IPS-18c (cell line): Measurements from ENCODE around the gene ZNF605.

Source experiments
- H3K4me3 ChIP-seq: 2 replicates; pipeline ENCODE4 v1.7.0; 2013; ENCODE audit warnings: low read depth, mild to moderate bottlenecking, low read length, moderate library complexity; ENCODE audit not compliant: insufficient read depth
- H3K9me3 ChIP-seq: one replicate; pipeline ENCODE4 v1.6.1; 2013; ENCODE audit warnings: mild to moderate bottlenecking, low read length, moderate library complexity; ENCODE audit not compliant: control insufficient read depth, insufficient read depth

ZNF605 gene

DNA sequence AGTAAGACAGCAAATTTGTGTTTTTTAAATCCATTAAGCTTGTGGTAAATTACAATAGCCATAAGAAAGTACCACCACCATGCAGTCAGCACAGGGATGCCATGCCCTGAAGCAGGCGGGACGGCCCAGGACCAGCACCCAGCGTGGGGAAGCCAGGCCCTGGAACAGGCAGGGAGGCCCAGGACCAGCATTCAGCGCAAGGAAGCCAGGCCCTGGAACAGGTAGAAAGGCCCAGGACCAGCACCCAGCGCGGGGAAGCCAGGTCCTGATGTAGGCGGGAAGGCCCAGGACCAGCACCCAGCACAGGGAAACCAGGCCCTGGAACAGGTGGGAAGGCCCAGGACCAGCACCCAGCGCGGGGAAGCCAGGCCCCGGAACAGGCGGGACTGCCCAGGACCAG, 81.9 kb downstream of the ZNF605 start:
- Histone ChIP-seq H3K9me3 (no peaks in the 10 kb centered on the region), H3K4me3 (no peak overlapping the region)

DNA sequence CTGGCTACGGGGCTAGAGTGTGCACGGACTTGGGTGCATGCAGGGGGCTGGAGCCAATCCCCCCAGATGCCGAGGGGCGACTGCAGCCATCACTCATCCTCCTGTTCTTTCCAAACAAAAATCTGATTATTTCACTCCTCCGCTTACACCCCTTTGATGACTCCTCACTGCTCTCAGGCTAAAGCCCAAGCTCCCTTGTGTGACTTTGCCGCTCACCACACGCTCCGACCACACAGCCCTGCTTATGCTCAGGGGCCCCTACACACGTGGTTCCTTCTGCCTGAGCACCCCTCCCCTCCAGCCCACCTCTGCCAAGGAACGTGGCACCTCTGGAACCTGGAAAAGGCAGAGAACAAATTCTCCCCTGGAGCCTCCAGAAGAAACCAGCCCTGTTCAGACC, 82.4 kb downstream of the ZNF605 start:
- no peak overlapping the region for H3K4me3 ChIP-seq
- H3K9me3 ChIP-seq, result no peaks in the 10 kb centered on the region

DNA sequence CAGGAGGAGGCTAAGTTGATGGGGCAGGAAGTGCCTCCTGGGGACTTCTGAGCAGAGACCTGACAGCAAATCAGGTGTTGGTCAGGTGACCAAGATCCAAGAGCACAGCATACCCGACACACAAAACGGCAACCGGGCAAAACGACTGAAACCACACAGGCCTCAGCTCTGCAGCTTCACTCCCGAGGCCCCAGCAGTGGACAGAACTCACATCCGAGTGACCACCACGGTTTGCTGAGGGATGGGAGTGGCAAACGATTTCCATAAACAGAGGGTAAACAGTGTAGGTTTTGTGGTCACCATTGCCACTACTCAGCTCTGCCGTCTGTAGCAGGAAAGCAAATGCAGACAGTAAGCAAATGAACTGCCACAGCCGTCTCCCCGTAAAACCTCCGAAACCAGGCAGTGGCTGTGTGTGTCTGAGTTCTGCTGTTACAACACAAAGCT, 83.1 kb downstream of the ZNF605 start:
- no peak overlapping the region for H3K4me3 ChIP-seq
- no peaks in the 10 kb centered on the region for H3K9me3 ChIP-seq

DNA sequence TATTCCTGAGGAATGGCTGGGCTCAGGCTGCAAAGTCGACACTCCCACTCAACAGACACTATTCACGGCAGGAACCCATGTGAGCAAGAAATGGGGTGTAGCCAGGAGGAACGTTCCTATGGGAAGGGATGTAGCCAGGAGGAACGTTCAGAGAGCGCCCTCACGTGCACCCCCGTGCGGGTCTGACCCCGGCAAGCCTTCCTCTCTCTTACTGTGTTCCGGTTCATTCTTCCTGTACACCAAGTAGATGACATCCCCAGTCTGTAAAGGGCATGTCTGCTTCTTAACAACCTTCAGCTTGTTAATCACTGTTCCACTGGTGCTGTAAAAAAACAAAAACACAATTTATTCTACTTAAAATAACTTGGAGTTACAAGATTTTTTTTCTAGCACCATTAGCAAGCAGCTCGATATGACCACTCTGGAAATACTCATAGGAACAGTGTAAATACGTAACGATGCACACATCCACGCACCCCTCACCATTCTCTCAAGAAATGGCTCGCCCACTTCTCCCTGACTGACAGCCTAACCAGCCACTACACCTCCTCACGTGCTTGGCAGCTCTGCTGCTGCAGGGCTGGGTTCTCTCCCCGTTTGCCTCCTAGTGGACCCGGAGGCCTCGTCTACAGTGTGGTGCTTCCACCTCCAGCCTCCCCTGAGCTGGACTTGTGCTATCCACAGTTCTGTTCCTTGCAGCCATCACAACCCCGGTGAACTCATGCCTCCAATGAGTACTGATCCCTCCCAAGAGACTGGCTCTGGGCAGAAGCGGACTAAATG, 83.8 kb downstream of the ZNF605 start:
- no peak overlapping the region for H3K4me3 ChIP-seq
- no peaks in the 10 kb centered on the region for H3K9me3 ChIP-seq

DNA sequence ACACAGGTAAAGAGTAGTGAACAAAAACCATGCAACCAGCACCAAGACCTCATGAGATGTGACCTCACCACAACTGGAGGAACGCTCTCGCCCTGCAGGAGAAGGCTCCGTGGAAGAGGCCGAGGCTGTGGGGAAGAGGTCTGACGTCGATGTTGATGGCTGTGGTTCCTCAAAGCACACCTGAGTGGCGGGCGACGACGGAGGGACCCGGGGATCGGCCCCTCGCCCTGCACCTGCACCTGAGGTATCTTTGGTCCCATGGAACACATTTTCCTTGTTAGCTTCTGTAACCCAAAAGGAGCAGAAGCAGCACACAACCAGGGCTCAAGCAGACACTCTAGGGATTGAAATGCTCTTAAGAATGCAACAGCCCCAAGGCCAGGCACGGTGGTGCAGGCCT, 86.6 kb downstream of the ZNF605 start:
- Histone ChIP-seq H3K4me3 (no peak overlapping the region), H3K9me3 (no peaks in the 10 kb centered on the region)
